ENCODE measurements around the gene CCL11.

Gene CCL11

GRCh38 chr17:34285286-34285792 lies at the start of gene CCL11:
Gene CCL11, plus strand, starts transcription at chr17:34285742. Its CDS starts 67 bp downstream, at chr17:34285809.
- no peak for DNase-seq (ENCODE audit: low read depth in 3 of 3)

DNA sequence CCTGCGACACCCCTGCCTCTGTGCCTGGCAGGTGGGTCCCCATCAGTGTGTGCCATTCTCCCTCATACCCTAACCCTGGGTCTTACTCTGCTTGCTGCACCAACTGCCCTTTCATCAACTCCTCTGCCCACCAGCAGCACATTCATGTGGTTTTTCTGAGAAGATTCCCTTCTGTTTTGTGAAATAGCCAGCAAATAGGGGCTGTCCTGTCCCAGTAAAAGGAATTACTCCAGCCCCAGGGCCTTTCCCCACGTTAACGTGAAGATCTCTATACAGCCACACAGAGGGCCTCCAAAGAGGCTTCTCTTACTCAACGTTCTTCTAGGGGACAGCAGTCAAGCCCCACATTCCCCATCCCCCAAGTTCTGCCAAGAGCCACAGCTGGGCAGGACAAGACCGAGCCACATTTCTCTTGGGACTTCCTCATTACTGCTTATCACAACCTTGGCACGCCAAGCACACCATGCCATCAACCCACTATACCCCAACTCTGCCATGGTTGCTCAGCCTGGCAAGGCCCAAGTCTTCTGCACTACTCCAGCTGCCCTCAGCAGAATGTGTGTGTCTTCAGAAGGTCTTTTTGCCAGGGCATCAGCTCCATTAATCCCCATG lies 49.2 kb upstream of the CCL11 start:
- no peak for DNase-seq (ENCODE audit: low read depth in 3 of 3)

GRCh38 chr17:34237458-34237857 lies 48.1 kb upstream of the CCL11 start:
- no peak for DNase-seq (ENCODE audit: low read depth in 3 of 3)

DNA sequence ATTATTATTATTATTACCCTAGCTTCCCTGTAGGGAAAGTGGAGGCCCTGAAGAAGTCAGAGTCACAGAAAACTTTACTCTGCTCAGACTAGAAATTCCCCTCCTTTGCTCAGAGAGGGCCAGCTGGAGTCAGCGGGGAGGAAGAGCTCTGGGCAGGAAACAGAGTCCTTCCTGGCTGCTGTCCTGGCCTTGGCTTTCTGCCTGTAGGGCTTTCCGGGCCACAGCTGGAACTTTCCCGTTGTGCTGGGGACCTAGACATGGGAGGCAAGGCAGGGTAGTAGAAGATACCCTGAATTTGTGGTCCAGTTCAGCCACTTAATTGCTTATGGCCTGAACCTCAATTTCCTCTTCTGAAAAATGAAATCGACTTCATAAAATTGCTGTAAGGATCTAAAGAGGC lies 44.5 kb upstream of the CCL11 start:
- no peak for DNase-seq (ENCODE audit: low read depth in 3 of 3)

GRCh38 chr17:34242587-34243363 lies 42.8 kb upstream of the CCL11 start:
- no peak for DNase-seq (ENCODE audit: low read depth in 3 of 3)

DNA sequence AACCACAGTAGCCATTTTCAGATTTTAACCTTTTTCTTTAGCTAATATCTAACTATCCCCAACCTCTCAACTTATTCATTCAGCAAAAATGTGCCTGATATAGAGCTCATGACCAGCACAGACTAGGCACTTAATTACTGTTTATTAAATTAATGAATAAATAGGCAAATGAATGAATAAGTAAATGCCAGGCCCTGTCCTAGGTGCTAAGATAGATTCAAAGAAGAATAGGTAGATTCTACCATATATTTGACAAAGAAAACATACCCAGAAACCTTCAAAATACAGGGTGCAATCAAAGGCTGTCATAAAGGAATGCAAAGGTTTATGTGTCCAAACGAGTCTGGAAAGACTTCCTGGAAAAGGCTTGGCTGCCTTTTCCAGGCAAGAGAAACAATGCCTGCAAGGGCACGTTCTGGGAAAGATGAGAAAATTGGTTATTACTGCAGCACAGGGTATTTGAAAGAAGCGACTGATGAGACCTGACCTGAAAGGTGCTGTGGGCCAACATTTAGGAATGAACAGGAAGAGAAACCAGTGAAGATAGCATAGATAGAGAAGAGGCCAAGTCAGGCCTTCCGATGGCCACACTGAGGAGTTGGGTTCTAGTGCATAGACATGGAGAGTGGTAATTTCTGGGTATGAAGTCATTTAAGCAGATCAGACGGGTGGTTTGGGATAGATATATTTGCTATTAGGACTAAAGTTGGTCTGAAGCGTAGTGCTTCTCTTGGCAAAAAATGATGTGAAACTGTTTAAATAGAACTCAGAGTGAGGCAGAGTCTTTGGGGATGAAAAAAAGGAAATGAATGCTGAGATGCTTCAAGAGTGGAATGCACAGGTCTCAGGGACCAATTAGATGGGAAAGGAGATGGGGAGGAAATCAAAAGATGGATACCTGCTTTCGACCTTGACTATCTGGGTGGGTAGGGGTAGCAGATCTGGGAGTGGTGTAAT lies 41.9 kb upstream of the CCL11 start:
- DNase-seq (ENCODE audit: low read depth in 3 of 3) = no peak

- DNase-seq (ENCODE audit: low read depth in 3 of 3) = no peak
Measured at GRCh38 chr17:34245351-34245905, 40.1 kb upstream of the CCL11 start.

- no peak for DNase-seq (ENCODE audit: low read depth in 3 of 3)
Measured at GRCh38 chr17:34246446-34246845, 39.1 kb upstream of the CCL11 start.

DNA sequence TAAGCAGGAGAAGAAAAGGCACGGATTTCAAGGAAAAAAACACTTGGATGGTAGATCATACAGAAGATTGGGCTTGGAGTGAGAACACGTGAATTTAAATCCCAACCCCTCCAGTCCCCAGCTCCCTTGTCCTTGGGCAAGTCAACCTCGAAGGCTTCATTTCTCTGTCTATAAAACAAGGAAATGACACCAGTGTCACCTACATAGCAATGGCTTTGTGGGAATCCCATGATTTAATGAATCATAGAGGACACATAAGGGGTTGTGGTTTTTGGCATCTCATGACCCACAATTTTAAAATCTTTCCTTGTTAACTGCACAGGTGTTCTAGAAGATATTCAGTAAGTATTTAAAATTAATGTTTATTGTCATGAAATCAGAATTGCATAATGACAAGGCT lies 38.7 kb upstream of the CCL11 start:
- DNase-seq (ENCODE audit: low read depth in 3 of 3) = no peak

- DNase-seq (ENCODE audit: low read depth in 3 of 3) = no peak
Measured at GRCh38 chr17:34248511-34249024, 37.0 kb upstream of the CCL11 start.

DNA sequence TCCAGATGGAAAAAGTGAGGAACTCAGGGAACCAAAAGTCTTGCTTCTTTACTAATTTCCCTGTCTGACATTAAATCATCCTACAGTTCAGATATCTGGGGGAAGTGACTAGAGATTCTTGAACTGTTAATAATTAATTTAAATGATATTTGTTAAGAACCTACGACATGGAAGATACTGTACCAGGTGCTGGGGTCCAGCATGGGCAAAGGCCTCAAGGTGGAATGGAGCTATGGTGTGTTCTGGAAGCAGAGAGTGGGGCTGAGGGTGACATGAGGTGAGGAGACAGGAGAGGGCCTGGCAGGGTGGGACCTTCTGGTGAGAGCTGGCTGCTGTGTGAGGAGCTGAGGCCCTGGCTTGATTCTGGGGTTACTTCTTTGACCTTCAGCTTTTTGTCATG lies 36.5 kb upstream of the CCL11 start:
- DNase-seq (ENCODE audit: low read depth in 3 of 3) = no peak

DNA sequence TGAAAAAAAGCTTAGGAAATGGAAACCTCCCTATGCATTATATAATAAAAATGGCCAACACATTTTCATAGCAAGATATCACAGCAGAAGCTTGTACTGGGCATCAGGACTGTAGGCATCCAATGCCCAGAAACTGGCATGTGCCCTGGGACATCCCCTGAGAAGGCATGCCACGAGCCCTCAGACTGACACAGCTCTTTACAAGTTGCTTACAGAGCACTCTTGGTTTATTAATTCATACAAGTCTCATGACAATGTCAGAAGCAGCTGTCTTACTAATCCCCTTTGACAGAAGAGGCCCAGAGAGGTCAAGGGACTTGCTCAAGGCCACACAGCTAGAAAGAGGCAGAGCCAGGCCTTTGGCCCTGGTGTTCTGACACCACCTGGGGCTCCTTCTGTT lies 36.1 kb upstream of the CCL11 start:
- DNase-seq (ENCODE audit: low read depth in 3 of 3) = no peak

DNA sequence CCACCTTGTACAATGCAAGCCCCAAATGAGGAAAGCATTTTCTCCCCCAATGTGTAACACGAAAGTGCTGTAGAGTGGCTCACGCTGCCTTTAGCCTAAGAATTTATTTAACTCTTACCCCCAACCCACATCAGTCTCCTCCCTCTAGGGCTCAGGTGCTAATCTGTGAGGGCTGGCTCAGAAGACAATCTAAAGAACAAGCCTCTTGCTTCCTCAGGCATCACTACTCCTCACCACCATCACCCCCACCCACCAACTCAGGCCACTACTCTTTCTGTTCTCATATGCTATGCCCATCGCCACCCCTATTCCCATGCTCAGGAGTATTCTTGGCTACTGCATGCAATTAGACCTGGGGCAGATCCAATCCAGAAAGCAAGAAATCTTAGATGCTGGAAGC lies 34.4 kb upstream of the CCL11 start:
- DNase-seq (ENCODE audit: low read depth in 3 of 3) = no peak

DNA sequence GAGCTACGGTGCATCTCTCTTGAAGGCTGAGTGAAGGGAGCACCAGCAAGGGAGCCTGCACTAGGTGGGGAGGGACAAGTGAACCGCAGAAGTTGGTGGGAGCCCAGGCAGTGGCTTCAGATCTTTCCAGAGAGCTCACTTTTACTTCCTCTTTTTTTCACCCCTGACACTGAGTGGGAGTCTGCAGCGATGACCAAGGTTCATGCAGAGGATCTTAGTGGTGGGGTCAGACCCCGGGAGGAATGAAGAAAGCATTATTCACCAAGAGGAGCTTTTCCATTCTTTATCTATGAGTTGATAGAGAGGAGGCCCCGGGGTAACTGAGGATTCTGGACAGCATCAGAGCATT lies 33.5 kb upstream of the CCL11 start:
- no peak for DNase-seq (ENCODE audit: low read depth in 3 of 3)

DNA sequence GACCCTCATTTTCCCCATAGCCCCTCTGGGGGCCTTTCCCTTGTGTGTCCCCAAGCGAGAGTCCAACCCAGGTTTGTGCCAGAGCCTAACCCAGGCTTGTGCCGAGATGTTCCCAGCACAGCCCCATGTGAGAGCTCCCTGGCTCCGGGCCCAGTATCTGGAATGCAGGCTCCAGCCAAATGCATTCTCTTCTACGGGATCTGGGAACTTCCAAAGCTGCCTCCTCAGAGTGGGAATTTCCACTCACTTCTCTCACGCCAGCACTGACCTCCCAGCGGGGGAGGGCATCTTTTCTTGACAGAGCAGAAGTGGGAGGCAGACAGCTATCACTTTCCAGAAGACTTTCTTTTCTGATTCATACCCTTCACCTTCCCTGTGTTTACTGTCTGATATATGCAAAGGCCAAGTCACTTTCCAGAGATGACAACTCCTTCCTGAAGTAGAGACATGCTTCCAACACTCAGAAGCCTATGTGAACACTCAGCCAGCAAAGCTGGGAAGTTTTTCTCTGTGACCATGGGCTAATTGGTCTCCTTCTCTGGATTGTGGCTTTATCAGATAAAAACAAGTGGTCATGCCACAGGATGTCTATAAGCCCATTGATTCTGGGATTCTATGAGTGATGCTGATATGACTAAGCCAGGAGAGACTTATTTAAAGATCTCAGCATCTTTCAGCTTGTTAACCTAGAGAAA lies 33.0 kb upstream of the CCL11 start:
- DNase-seq (ENCODE audit: low read depth in 3 of 3) = no peak

DNA sequence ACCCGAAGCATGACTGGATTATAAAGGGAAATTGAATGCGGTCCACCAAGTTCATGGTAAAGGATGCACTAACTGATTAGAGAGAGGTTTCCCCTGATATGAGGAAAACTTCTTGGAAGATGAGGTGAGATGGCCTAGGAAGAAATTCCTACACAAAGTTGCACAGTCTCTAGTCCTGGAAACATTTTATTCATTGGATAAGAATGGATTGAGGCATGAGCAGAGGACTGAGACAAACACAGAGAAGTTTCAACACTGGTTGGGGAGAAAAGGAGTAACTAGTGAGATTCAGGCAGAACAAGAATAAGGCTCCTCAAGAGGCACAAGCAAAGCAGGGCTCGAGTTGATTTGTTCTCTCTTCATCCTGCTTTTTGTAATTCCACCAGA lies 32.4 kb upstream of the CCL11 start:
- DNase-seq (ENCODE audit: low read depth in 3 of 3) = no peak

DNA sequence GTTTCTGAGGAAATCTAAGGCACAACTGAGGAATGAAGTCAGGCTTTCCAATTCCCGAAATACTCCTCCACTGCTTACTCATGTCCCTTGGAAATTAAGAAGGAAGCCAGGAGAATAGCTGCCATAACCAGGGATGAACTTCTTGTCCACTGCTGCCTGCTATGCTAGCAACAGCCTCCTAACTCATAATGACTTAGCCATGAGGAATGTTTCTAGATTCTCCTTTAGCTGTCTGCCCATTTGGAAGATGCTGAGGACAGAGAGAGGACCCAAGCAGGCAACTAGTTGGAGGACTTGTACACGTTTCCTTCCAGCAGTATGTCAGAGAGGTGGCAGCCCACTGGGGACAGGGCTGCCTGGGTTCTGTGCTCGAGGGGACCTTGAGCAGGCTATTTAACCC lies 31.4 kb upstream of the CCL11 start:
- DNase-seq (ENCODE audit: low read depth in 3 of 3) = no peak

- DNase-seq (ENCODE audit: low read depth in 3 of 3) = no peak
Measured at GRCh38 chr17:34254651-34255380, 30.7 kb upstream of the CCL11 start, which contains the start of gene CCL2. Gene CCL2, plus strand, starts transcription at chr17:34255285. Its CDS starts 65 bp downstream, at chr17:34255350.

DNA sequence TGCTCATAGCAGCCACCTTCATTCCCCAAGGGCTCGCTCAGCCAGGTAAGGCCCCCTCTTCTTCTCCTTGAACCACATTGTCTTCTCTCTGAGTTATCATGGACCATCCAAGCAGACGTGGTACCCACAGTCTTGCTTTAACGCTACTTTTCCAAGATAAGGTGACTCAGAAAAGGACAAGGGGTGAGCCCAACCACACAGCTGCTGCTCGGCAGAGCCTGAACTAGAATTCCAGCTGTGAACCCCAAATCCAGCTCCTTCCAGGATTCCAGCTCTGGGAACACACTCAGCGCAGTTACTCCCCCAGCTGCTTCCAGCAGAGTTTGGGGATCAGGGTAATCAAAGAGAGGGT lies 30.2 kb upstream of the CCL11 start:
- DNase-seq (ENCODE audit: low read depth in 3 of 3) = no peak

- DNase-seq (ENCODE audit: low read depth in 3 of 3) = no peak
Measured at GRCh38 chr17:34255841-34256240, 29.7 kb upstream of the CCL11 start.
